Stimulated activated CD4-positive, alpha-beta T cell treated with anti-CD3 and anti-CD28 coated beads, TNF-alpha, amount 100 ng/mL, for 1 hour (primary cell): ENCODE measurements around the gene LFNG.

Experiments
- DNase-seq, 3 donors: peaks; one replicate each; pipeline ENCODE4 v3.0.0-alpha.2; 2020; ENCODE audit warnings: low read depth in 3 of 3, low spot score in 1 of 3

The LFNG gene

DNA sequence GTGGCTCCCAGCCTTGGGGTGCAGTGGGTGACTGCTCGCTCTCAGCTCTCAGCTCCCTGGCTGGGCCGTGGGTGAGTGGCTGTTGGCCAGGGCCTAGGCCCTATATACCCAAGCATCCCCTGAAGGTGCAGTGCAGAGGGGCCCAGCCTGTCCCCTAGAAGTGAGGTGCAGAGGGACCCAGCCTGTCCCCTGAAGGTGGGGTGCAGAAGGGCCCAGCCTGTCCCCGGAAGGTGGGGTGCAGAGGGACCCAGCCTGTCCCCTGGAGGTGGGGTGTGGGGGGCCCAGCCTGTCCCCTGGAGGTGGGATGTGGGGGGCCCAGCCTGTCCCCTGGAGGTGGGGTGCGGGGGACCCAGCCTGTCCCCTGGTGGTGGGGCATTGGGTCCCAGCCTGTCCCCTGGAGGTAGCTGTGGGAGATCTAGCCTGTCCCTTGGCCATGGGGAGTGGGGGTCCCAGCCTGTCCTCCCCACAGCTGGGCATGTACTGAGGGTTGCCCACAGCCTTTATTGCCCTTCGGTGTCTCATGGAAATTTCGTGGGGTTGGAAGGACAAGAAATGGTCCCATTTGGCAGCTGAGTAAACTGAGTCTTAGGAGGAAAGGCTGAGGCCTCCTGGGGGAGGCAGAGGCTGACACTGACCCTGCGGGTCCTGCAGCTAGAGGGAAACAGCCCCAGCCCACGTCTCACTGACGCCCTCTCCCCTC, 17.5 kb upstream of the LFNG start:
- no peak for DNase-seq

DNA sequence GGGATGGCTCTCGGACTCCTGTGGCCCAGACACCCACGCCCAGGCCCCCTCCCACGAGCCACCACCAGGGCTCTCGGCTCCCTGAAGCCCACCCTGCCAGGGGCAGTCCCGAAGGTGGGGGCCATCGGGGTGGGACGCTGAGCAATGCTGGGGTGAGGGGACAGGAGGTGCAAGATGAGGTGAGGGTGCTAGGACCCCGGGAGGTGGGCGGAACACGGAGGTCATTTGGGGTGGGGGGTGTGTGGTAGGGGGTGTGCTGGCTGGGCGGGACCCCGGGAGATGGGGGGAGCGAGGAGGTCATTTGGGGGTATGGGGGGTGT, 17.0 kb upstream of the LFNG start:
- DNase-seq: no peak

DNA sequence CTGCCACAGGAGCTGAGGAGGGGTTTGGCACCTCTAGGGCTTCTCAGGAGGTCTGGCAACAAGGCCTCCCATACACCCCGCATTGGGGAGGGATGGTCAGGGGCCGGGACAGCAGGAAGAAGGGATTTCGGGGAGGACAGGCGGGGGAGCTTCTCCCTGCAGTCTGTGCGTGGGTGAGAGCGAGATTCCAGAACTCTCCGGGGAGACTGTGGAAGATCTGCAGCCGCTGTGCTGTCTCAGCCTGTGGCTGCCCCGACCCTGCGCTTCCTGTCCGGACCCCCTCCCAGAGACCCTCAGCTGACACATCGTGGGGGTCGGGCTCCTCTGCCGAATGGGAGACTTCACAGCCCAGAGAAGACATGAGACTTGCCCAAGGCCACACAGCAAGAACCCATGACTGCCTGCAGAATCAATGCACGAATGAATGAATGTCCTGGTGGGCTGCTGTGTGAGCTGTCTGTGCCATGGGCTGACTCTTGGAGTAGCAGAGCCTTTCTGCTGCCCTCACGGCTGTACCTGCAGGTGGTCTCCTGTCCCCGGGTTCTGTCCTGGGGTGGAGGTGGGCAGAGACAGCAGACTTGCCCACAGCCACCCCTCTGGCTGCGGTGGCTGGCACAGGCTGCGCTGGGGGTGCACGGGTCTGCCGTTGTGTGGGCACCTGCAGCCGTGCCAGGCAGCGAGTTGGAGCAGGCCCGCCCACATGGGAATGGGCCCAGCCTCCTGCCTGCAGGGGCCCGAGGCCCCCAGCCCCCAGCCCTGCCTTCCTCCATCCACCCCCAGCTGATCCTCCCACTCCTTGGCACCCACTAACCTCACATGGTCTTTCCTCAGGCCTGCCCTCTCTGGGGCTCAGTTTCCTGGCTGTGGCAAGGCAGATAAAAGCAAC, 16.3 kb upstream of the LFNG start:
- no peak for DNase-seq

DNA sequence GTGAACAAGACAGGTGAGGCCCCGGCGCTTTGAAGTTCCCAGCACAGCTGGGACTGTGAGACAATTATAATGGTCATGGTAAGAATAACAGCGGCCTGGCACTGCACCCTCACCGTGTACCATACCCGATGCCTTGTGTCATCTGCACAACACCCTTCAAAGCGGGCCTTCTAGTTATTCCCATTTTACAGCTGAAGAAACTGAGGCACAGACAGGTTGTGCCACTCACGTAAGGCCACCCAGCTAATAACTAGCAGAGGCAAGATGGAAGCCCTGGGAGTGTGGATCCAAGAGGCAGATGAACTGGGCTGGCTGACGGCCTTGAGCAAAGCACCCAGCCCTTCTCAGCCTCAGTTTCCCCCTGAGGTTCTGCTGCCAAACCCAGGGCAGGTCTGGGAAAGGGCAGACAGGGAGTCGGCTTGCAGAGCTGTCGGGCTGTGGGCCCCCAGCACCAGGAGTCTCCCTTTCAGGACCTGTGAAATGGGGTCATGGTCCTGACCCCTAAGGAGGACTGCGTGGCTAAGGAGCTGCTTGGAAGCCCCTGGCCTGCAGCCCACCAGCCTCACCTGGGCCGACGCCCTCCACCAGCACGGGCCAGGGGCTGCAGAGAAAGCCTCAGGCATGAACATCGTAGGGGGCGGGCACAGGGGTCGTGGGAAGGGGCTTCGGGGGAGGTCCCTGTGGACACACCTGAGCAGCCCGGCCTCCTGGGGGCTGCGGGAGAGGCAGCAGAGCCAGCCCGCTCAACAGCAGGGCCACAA, 15.3 kb upstream of the LFNG start:
- no peak for DNase-seq

DNA sequence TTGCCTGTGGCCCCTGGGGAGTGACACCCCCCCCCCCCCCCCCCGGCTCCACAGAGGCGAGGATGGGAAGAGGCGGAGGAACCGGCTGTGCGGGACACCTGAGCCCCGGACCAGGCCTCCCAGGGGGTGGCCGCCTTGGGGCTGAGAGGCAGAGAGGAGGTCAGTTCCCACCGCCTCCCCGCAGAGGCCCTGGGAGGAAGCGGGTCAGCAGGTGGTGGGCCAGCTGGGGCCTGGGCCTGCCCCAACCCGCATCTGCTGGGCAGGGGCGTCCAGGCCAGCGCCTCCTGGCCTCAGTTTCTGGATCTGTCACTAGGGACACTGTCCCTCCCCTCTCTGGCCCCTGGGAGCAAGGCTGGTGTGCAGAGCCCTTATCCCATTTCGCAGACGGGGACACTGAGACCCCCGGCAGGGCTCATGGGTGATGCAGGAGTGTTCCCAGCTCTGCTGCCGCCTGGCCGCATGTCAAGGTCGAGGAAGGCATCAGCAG, 14.6 kb upstream of the LFNG start:
- DNase-seq: no peak

DNA sequence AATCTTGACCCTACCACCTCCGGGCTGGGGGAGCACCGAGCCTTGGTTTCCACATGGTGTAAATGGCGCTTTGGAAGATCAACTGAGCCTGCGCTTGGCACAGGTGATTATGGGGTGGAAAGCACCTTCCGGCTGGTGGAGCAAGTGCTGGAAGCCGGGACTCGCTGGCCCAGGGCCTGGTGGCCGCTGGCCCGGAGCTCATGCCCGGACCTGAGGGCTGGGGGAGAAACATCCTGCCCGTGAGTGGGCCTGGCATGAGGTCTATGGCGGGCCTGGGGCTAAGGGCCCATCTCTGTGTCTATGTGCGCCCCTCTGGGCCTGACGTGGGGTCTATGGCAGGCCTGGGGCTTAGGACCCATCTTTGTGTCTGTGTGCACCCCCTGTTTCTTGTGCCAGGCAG, 14.2 kb upstream of the LFNG start:
- DNase-seq: no peak

DNA sequence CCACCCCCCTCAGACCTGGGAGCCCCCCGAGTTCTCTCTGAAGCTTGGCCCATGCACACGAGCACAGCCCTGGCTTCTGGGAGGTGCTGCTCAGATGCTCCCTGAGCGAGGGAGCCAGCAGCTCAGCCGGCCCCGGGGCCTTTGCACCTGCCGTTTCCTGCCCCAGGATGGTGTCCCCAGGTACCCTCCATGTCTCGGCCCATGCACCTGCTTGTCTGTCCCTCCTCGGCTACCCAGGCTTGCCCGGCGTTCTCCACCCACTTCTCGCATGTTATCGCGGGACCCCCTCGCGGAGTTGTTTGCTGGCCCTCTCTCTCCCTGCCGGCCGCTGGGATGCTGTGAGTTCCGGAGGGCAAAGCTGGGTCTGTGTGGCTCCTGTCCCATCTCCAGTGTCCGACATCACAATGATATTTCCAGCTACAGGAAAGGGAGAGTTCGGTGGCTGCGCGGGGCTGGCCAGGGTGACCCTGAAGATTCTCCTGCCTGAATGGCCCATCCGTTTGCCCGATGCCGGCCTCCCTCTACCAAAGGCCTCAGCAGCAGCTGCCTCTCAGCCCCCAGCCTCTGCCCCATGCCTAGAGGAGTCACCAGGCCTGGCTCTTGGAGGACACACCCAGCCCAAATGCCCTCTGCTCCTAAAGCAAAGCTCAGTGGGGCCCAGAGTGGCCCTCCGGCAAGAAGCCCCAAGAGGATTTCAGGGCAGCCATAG, 12.2 kb upstream of the LFNG start:
- DNase-seq: no peak

DNA sequence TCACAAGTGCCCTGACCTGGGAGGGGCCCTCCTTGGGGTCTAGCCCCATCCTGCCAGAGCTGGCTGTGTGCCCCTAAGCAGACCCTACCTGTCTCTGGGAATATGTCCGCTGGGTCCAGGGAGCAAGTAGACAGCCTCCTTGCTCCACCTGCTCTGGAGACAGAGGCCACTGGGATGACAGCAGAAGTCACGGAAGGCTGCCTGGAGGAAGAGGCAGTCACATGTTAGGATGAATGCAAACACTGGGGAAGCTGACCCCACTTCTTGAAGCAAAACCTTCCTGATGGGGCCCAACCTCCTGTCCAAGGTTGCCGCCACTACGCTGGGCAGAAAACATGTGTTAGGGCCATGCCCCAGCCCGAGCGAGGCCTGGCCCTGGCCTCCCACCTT, 11.7 kb upstream of the LFNG start:
- no peak for DNase-seq

DNA sequence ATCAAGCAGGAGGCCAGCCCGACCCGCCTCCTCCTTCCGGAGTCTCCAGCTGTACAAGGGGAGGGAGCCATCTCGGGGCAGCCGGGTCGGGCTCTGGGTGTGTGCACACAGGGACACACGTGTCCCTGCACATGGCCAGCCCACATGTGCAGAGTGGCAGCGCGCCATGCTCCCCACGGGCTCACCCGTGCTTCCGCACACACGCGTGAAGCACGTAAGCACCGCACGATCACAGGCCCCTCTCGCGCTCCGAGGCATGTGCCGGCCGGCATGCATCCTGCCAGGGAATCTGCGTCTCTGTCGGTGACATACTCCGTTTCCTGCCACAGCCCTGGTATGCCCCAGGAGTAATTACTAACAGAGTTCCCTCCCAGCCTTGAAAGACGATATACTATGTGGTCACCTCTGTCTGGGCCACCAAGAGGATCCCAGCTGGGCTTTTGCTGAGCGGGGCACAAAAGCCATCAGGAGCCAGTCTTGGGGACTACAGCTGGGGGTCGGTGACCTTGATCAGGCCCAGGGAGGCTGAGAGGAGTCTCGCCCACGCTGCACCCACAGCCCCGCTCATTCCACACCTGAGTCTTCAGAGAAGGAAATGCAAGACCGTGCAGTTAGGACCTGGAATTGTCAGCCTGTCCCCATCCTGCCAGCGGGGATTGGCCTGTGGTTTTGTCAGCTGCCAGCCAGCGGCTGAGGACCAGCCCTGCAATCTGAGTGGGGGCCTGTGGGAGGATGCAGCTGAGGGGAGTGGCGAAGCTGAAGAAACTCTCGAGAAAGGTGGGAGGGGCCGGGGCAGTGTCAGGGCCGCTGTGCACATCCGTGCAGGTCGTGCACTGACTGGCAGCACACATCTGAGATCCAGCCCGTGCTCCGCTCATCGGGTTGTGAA, 11.0 kb upstream of the LFNG start:
- DNase-seq: peak in 2 of 3 donors; percentile 49 to 61

DNA sequence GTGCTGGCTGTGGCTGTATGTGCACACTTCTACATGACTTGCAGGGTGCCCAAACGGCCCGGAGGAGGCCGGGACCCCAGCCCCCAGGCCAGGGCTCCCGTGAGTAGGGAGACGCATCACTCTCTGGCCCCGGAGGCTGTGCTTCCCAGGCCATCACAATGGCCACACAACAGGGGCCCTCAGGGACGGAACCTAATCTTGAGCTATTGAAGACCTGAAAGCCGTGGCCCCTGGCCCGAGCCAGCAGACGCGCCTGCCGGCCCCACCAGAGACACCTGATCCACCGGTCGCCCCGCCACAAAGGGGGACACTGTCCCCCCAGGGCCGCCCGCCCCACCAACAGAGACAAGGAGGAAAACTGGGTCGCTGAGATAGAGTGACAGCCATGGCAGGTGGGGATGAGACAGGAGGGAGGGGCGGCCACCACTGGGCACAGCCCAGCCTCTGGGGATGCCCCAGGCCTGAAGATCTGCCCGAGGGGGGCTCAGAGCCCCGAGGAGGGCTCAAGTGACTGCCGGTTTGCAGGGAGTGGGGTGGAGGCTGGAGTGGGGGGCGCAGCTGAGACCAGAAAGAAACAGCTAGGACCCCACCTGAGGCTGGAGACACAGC, 10.2 kb upstream of the LFNG start:
- DNase-seq: no peak

DNA sequence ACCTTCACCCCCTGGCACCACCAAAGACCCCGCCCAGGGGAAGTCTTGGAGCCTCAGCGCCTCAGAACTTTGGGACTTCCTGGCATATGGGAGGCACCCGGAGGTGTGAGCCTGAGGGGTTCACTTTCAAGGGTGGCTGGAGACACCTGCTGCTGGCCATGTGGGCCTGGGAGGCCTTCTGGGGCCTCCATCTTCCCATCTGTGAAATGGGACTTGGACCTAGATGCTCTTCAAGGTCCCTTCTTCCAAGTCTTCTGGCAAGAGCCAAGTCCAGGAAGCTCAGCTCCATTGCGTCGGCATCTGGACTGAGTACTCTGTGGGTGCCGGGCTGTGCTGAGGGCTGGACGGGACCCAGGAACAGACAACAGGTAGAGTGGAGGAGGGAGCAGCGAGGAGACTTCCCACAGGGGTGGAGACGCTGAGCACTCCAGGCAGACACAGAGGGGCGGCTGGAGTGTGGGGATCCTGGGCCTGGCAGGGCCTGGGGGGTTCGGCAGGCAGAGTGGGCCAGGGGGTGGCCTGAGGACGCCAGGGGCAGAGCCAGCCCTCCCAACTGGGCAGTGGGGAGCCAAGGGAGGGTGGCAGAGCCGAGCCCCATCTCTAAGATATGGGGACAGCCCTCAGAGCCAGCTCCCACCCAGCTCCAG, 9.3 kb upstream of the LFNG start:
- DNase-seq: no peak

DNA sequence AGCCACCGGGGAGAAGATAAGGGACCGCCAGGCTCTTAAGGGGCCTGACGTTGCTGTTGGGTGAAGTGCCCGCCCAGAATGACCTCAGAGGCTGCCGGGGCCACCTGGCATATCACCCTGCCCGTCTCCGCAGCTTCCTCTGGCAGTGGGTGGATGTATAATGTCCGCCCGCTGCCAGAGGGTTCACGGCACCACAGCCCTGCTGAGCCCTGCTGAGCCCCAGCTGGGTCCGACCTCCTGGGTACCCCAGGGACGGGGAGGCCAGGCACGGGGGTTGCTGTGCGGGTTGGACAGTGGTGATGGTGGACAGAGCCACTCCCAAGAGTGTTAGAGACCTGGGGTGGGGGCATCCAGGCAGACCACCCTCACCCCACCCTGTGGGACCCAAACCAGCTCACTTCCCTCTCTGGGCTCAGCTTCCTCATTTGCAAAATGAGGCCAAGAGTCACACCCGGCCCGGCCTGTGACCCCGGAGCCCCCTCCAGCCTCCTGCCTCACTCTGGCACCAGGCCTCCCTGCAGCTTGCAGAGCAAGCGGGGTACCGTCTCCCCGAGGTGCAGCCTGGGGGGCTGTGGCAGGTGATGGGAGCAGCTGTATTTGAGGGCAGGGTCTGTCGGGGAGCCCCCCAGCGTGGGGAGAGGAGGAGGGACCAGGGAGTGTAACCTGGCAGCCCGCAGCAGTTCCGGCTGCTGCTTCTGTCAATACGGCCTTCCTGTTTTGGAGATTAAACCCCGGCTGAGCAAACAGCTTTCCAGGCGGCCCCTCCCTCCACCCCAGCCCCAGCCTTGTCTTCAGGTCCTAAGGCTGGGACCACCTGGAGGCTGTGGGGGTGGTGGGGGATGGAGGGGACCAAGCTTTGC, 8.4 kb upstream of the LFNG start:
- no peak for DNase-seq

DNA sequence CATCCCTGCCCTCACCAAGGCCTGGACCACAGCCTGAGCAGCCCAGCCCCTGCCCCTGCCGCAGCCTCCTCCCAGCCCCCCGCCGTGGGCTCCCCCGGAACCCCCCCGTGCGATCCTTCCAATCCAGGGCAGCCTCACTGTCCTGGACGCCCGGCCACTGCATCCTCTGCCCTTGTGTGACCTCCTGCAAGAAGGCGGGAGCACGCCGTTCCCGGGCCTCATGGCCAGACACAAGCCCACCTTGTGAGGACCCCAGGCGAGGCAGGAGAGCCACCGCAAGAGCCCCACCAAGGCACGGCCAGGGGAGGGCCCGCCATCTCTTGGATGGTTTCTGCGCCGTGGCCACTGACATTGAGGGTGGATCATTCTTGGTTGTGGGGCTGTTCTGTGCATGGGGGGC, 7.8 kb upstream of the LFNG start:
- no peak for DNase-seq

DNA sequence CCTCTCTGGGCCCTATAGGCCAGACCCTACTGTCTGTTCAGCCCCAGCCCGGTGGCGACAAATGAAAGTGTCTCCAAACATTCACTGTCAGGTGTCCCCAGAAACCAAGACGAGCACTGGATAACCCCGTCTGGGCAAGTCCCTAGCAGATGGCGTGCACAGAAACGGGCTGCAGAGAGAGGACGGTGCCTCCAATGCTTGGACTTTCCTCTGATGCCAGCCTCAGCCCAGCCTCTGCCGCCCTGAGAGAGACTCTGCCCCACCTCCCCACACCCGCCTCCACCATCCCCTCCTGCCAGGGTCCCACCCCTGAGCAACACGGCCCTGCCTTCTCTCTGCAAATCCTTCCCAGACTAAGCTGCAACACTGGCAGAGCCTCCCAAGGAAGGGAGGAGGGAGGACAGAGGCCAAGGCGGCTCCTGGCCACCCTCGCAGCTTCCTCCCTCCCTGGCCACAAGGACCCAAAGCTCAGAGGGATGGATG, 7.4 kb upstream of the LFNG start:
- DNase-seq: no peak

DNA sequence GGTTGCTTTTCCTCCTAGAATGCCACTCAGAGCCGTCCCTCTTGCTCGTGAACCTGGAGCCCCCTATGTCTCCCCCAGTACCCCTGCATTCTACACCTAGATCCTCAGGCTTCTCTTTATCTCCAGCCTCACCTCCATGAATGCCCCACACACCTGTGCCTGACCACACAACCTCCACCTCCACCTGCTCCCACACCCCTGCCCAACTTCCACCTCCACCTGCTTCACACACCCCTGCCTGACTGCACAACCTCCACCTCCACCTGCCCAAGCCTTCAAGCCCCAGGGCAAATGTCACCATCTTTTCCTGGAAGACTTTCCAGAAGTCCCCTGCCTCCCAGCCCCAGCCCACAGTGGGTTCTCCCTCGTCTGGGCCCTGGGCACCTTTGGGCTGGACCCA, 6.9 kb upstream of the LFNG start:
- DNase-seq: no peak

DNA sequence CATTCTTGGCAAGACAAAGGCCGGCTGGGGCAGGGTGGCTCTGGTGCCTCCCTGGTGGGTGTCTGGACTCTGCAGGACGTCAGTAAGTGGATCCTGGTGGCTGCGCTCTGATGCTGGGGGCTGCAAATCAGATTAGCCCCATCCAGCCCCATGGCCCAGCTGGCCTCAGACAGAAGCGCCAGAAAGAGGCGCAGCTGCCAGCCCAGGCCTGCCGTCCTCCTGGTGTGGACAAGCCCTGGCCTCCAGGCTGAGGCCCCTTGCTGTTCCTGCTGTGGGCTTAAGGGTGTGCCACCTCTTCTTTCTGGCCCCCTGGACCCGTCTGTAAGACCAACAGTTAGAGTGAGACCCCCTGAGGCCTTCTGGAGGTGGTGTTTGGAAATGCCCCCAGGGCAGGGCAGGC, 5.9 kb upstream of the LFNG start:
- no peak for DNase-seq

DNA sequence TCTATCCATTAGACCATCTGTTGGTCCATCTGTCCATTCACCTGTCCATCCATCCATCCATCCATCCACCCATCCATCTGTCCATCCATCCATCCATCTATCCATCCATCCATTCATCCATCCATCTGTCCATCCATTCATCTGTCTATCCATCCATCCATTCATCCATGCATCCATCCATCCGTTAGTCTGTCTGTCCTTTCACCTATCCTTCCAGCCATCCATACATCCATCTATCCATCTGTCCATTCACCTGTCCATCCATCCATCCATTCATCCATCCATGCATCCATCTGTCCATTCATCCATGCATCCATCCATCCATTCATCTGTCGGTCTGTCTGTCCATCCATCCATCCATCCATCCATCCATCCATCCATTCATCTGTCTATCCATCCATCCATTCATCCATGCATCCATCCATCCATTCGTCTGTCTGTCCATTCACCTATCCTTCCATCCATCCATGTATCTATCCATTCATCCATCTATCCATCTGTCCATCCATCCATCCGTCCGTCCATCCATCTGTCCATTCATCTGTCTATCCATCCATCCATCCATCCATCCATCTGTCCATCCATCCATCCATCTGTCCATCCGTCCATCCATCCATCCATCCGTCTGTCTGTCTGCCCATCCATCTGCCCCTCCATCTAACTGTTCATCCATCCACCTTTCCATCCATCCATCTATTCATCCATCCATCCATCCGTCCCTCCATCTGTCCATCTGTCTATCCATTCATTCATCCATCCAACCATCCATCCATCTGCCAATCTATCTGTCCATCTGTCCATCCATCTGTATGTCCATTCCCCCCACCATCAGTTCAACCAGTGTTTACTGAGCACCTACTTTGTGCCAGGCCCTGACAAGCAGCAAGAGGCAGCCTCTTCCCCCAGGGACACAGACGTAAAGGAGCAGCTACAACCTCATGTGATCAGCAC, 4.8 kb upstream of the LFNG start:
- DNase-seq: no peak
